ENCODE results near the gene ANKS1B. TPM values are rescaled to one million over a fixed set of nuclear protein-coding genes. Genes with fewer than 3 reads are reported as not detected.

Gene ANKS1B
- total RNA-seq, 1 experiment from 2014 or later = 9.7 TPM

- no peaks in the 10 kb centered on the region for H3K27me3 ChIP-seq (ENCODE audit: control insufficient read depth, insufficient read depth, low read length)
- TF ChIP-seq REST (IDR thresholded peaks at IDR 0.05; ENCODE audit: insufficient read depth in 1 of 2, low read depth in 2 of 2, low read length in 1 of 2) = no peak
- no peak for TF ChIP-seq SIN3A (IDR thresholded peaks at IDR 0.05; ENCODE audit: borderline replicate concordance, insufficient read depth, low read depth, low read length)
- no peak for TF ChIP-seq TCF7L2 (IDR thresholded peaks at IDR 0.05; ENCODE audit: low read depth, low read length)
- TF ChIP-seq CTCF (IDR thresholded peaks at IDR 0.05) = no peak
- no peak for TF ChIP-seq POLR2AphosphoS5 (IDR thresholded peaks at IDR 0.05; ENCODE audit: low read depth, low read length)
- BruUV-seq (replicated peaks) = no TSS peak
- H3K4me3 ChIP-seq (ENCODE audit: low read depth in 2 of 2, low read length in 2 of 2) = no peak overlapping the region
- H3K36me3 ChIP-seq (ENCODE audit: control insufficient read depth, insufficient read depth, low read length) = no peaks in the 10 kb centered on the region
- DNase-seq (ENCODE audit: low read depth, low spot score) (no peak), ATAC-seq (no peak)
- no peak overlapping the region for H3K27ac ChIP-seq (ENCODE audit: low read length)
- intact Hi-C loops (cut with micrococcal nuclease; ENCODE audit: unreplicated experiment) = no loop called here
- H3K4me1 ChIP-seq (ENCODE audit: control insufficient read depth, insufficient read depth, low read length) = peaks cover 6% of the 10 kb centered on the region; the same call in 1 of the 2 replicates
- in situ Hi-C loops (cut with HindIII; ENCODE audit: low pct_unique_long_range_greater_than_20kb, low sequenced_read_pairs) = no loop called here
- H3K9me3 ChIP-seq (ENCODE audit: control insufficient read depth, insufficient read depth, low read depth, low read length) = no peaks in the 10 kb centered on the region
- ChIA-PET POLR2A (no interaction called here), CTCF (no interaction called here)
These were observed 30.0 kb downstream of the ANKS1B start for GRCh38 chr12:99954724-99955123.

GRCh38 chr12:99948370-99948769 is 36.4 kb downstream of the ANKS1B start:
- ChIA-PET CTCF (no interaction called here), POLR2A (no interaction called here)
- no peak overlapping the region for H3K27ac ChIP-seq (ENCODE audit: low read length)
- intact Hi-C loops (cut with micrococcal nuclease; ENCODE audit: unreplicated experiment) (no loop called here), in situ Hi-C loops (cut with HindIII; ENCODE audit: low pct_unique_long_range_greater_than_20kb, low sequenced_read_pairs) (no loop called here)
- H3K36me3 ChIP-seq (ENCODE audit: control insufficient read depth, insufficient read depth, low read length) = no peaks in the 10 kb centered on the region
- H3K27me3 ChIP-seq (ENCODE audit: control insufficient read depth, insufficient read depth, low read length) = no peaks in the 10 kb centered on the region
- no peak overlapping the region for H3K4me3 ChIP-seq (ENCODE audit: low read depth in 2 of 2, low read length in 2 of 2)
- H3K4me1 ChIP-seq (ENCODE audit: control insufficient read depth, insufficient read depth, low read length) = no peaks in the 10 kb centered on the region
- H3K9me3 ChIP-seq (ENCODE audit: control insufficient read depth, insufficient read depth, low read depth, low read length) = no peaks in the 10 kb centered on the region
- ATAC-seq (no peak), DNase-seq (ENCODE audit: low read depth, low spot score) (no peak)
- no peak for TF ChIP-seq CTCF (IDR thresholded peaks at IDR 0.05)
- no peak for TF ChIP-seq TCF7L2 (IDR thresholded peaks at IDR 0.05; ENCODE audit: low read depth, low read length)
- no peak for TF ChIP-seq REST (IDR thresholded peaks at IDR 0.05; ENCODE audit: insufficient read depth in 1 of 2, low read depth in 2 of 2, low read length in 1 of 2)
- no peak for TF ChIP-seq SIN3A (IDR thresholded peaks at IDR 0.05; ENCODE audit: borderline replicate concordance, insufficient read depth, low read depth, low read length)
- TF ChIP-seq POLR2AphosphoS5 (IDR thresholded peaks at IDR 0.05; ENCODE audit: low read depth, low read length) = no peak
- BruUV-seq (replicated peaks) = no TSS peak
